GM11168 (cell line): ENCODE measurements around the gene FKBP15.

ENCODE experiments used
- in situ Hi-C: fragments of 300-500 bp; cut with MboI; formaldehyde crosslinking; loops from one replicate; pipeline ENCODE4 v1.12.0; 2022; ENCODE audit warnings: low sequenced_read_pairs; ENCODE audit not compliant: unreplicated experiment

FKBP15 gene

GRCh38 chr9:113184539-113184938 is 36.5 kb downstream of the FKBP15 start:
- in situ Hi-C loops: no loop called here

DNA sequence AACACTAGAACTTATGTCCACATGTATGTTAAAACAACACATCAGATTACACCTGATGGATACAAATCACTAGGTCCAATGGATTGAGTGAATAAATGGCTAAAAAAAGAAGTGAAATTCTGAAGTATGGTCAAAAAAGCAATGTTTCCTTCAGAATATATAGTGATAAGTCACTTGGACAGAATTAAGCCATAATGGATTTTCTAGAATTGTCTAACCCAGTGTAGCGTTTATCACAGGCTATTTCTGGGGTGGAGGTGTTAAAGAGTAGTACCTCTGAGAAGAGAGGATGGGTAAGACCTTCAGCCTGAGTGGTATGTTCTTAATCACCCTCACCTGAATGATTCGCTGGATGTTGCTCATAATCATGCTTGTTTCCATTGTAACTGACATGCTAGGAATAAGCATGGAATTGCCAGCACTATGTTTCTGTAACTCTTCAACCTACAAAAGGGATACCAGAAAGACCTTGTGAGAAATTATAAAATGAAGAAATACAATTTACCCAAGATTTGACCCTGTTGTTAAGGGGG is 37.1 kb downstream of the FKBP15 start:
- in situ Hi-C loops: no loop called here

GRCh38 chr9:113181165-113181564 is 39.9 kb downstream of the FKBP15 start:
- in situ Hi-C loops: no loop called here

DNA sequence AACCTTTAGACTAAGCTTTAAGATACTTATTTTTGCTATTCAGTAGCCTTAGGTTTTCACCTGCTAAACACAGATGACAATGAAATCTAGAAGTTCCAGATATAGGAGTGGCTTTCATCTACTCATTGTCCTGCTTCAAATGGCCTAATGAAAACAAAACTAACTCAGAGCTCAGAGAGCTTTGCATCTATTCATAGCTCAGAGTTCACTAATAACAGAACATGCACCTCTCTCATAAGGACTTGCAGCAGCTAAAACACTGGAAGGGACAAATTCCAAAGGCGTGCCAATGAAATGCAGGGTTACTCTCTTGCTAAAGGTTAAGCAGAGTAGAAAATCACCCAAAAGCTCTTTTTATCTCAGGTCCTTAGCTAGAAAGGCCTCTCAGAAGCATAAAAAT is 41.2 kb downstream of the FKBP15 start:
- in situ Hi-C loops: no loop called here

GRCh38 chr9:113178087-113178486 is 43.0 kb downstream of the FKBP15 start:
- in situ Hi-C loops: no loop called here

DNA sequence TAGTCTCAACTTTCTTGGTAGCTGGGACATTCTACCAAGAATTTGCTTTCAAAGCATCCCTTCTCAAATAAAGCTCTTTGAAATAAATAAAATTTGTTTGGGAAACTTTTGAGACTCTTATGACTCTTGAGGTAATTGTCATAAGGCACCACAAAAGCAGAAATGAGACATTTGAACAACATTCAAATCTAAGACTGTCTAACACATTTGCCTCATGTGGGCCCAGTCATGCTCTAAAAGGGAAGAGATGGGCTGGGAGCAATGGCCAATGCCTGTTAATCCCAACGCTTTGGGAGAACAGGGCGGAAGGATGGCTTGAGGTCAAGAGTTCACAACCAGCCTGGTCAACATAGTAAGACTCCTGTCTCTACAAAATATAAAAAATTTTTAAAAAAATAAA is 43.8 kb downstream of the FKBP15 start:
- in situ Hi-C loops: no loop called here

DNA sequence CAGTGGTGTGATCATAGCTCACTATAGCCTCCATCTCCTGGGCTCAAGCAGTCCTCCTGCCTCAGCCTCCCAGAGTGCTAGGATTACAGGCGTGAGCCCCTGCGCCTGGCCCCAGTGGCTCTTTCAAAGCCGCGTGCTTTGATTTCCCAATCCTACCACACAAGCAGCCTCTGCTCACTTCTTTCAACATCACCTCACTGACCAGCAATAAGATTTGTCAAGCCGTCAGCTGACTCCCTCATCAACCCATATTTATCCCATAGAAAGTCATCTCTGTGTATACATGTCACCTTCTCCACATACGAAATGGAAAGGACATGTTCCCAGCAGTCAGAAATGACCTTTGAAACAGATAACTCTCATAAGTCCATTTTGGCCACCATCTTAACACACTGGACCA is 44.3 kb downstream of the FKBP15 start:
- in situ Hi-C loops: no loop called here

- in situ Hi-C loops: no loop called here
Measured at GRCh38 chr9:113173341-113173740, 47.7 kb downstream of the FKBP15 start.

- in situ Hi-C loops: no loop called here
Measured at GRCh38 chr9:113168809-113169208, 52.3 kb downstream of the FKBP15 start.

GRCh38 chr9:113166039-113166438 is 55.0 kb downstream of the FKBP15 start:
- in situ Hi-C loops: no loop called here

DNA sequence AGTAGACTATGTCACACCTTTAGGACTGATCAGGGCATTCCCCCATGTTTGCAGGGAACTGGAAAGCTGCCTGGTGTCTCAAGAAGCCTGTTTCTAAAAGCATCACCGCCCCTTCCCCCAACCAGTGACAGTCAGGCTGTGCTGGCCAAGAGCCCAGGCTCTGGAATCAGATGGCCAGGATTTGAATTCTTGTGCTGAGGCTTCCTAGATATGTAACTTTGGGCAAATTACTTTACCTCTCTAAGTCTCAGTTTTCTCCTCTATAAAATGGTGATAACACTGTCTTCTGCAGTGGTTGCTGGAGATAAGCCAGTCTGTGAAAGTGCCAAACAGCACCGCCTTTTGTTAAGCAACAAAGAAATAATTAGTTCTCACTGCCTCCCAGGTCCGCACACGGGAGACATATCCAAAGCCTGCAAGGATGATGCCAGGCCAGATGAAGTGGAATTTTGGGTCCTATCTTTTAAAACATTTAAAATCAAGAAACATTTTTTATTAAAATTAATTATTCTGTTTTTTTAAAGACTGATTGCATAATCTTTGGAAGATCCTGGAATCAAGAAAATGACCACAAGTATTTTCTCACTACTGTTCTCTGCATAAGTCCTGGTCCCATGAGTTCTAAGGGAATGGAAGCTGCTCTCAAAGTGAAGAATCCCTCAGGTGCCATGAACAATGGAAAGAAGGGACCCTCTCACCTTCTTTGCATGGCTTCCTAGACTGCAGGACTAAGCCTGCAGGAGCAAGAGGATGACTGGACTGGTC is 56.4 kb downstream of the FKBP15 start:
- in situ Hi-C loops: no loop called here

GRCh38 chr9:113163001-113163400 is 58.1 kb downstream of the FKBP15 start:
- in situ Hi-C loops: no loop called here

GRCh38 chr9:113160571-113160970 is 60.5 kb downstream of the FKBP15 start:
- in situ Hi-C loops: no loop called here

GRCh38 chr9:113158446-113158845 is 62.6 kb downstream of the FKBP15 start:
- in situ Hi-C loops: no loop called here

- in situ Hi-C loops: no loop called here
Measured at GRCh38 chr9:113156880-113157279, 64.2 kb downstream of the FKBP15 start.

GRCh38 chr9:113155911-113156588 is 65.0 kb downstream of the FKBP15 start:
- in situ Hi-C loops: no loop called here

GRCh38 chr9:113154946-113155345 is 66.1 kb downstream of the FKBP15 start:
- in situ Hi-C loops: no loop called here

DNA sequence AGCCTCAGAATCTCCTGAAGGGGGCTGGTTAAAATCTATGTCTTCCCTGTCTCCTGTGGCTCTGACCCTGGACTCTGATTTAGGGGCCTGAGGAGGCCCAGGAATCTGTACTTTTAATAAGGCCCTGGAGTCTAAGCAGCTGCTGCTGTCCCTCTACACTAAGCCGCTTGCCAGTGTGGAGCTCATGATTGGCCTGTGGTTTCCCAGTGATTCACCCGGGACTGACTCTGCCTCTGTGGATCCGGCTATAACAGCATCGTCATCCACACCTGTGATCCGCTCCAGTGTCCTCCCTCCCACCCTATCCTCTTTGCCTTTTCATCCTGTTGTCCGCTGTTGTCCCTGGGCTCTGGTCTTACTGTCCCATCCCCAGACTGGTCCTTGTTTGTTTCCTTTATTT is 66.6 kb downstream of the FKBP15 start:
- in situ Hi-C loops: no loop called here

DNA sequence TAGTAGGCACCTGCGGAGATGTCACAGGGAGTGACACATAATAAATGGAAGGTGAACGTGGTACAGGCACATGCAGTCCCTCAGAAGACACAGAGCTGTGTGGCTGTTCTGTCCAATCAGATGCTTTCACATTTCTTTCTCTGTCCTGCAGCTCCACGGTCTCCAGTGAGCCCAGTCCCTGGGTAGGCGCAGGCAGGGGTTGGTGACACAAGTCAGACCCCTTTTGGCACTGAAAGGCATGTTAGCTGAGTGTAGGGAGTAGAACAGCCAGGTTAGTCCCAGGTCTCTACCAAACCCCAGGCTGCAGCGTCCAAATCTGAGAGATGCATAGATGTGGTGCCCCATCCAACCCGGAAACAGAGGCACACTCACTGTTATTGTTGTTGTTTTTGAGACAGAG is 67.5 kb downstream of the FKBP15 start:
- in situ Hi-C loops: no loop called here

GRCh38 chr9:113152699-113153098 is 68.4 kb downstream of the FKBP15 start:
- in situ Hi-C loops: no loop called here

DNA sequence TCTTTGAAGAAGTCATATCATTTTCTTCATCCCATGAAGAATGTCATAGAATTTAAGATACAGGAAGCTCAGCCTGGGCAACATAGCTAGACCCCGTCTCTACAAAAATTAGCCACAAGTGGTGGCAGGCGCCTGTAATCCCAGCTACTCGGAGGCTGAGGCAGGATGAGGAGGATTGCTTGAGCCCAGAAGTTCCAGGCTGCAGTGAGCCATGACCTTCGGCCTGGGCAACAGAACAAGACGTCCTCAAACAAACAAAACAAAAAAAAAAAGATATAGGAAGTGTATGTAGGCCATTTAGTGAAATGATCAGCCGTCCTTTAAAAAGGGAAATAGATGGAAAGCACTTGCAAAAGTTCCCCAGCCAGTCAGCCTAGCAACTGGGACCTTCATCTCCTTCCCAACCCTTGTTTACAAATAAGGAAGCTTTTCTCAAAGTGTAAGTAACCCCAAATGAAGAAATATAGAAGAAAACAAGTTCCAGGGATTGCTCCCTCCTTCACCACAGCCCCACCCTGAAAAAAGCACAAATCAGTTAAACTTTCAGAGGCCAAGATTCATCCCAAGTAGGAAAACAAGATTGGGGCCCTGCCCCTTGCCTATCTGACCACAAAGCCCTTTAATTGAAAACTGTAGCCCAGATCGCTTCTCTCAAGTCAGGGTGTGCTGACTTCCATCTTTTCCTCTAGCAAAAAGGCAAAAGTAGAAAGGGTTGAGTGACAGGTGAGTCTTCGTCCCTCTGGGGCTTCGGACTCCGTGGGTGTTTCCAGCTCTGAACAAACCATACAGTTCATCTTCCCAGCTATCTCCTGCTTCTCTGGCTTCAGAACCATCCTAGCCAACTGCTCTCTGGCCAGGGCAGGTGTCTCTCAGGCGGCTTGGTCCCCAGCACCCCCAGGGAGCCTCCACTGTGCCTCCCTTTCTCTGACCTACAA is 69.1 kb downstream of the FKBP15 start:
- in situ Hi-C loops: no loop called here
